PFSK-1 (cell line): ENCODE data around the gene TMEM131.

Source experiments
- FOXP2 ChIP-seq: optimal IDR thresholded peaks from 2 replicates; pipeline ENCODE3; 2011; ENCODE audit warnings: borderline replicate concordance, control low read depth, inconsistent platforms; ENCODE audit not compliant: insufficient read depth; ENCODE audit errors: extremely low read length, extremely low read depth
- POLR2AphosphoS5 ChIP-seq: IDR thresholded peaks from 2 replicates; pipeline ENCODE4 v1.6.1; 2012; ENCODE audit warnings: low read depth, mild to moderate bottlenecking, control low read depth, low read length, moderate library complexity
- REST ChIP-seq, 2 experiments: IDR thresholded peaks; 2 replicates each; pipeline versions ENCODE4 v1.6.1 to v1.8.0; 2011 to 2012; ENCODE audit warnings: low read depth in 2 of 2, low read length in 2 of 2, control low read depth in 1 of 2, inconsistent platforms in 1 of 2, mild to moderate bottlenecking in 1 of 2, moderate library complexity in 1 of 2; ENCODE audit not compliant: insufficient read depth in 1 of 2
- SIN3A ChIP-seq: IDR thresholded peaks from 2 replicates; pipeline ENCODE4 v1.6.1; 2012; ENCODE audit warnings: mild to moderate bottlenecking, low read length, moderate library complexity, borderline replicate concordance; ENCODE audit not compliant: insufficient read depth
- TAF1 ChIP-seq: IDR thresholded peaks from 2 replicates; pipeline ENCODE4 v1.6.1; 2012; ENCODE audit warnings: low read length, control low read depth, borderline replicate concordance; ENCODE audit not compliant: insufficient read depth

TMEM131 gene

DNA sequence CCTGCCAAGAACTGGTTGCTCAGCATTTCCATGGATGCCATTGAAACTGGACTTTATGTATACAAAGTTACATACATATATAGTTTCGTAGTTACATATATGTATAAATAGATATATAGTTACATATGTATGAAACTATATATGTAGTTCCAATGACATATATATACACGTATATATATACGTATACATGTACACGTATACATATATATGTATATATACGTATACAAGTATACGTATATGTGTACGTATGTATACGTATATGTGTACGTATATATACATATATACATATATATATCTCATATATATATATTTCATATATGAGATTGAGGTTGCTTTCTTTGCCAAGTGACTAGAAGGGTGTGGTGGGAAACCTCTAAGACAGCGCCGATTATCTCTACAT, 10.6 kb upstream of the TMEM131 start:
- TF ChIP-seq SIN3A (no peak), TAF1 (no peak), REST (IDR thresholded peaks at IDR 0.05; ENCODE audit: insufficient read depth in 1 of 2, low read depth in 2 of 2, low read length in 2 of 2) (no peak), FOXP2 (no peak), POLR2AphosphoS5 (no peak)

DNA sequence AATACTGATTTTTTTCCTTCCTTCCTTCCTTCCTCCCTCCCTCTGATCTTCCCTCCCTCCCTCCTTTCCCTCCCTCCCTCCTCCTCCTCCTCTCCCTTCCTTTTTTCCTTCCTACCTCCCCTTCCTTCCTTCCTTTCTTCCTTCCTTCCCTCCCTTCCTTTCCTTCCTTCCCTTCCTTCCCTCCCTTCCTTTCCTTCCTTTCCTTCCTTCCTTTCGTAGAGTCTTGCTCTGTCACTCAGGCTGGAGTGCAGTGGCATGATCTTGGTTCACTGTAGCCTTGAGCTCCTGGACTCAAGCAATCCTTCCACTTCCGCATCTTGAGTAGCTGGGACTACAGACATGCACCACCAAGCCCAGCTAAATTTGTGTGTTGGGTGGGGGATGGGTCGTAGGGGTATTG, 8.9 kb upstream of the TMEM131 start:
- TF ChIP-seq FOXP2: no peak
- no peak for TF ChIP-seq POLR2AphosphoS5
- TF ChIP-seq REST (IDR thresholded peaks at IDR 0.05; ENCODE audit: insufficient read depth in 1 of 2, low read depth in 2 of 2, low read length in 2 of 2): no peak
- no peak for TF ChIP-seq SIN3A
- TF ChIP-seq TAF1: no peak

GRCh38 chr2:98004047-98004446, 8.3 kb upstream of the TMEM131 start:
- TF ChIP-seq FOXP2: no peak
- no peak for TF ChIP-seq REST (IDR thresholded peaks at IDR 0.05; ENCODE audit: insufficient read depth in 1 of 2, low read depth in 2 of 2, low read length in 2 of 2)
- TF ChIP-seq TAF1: no peak
- TF ChIP-seq POLR2AphosphoS5: no peak
- no peak for TF ChIP-seq SIN3A

GRCh38 chr2:97999536-97999935, 3.8 kb upstream of the TMEM131 start:
- TF ChIP-seq REST (IDR thresholded peaks at IDR 0.05; ENCODE audit: insufficient read depth in 1 of 2, low read depth in 2 of 2, low read length in 2 of 2): no peak

DNA sequence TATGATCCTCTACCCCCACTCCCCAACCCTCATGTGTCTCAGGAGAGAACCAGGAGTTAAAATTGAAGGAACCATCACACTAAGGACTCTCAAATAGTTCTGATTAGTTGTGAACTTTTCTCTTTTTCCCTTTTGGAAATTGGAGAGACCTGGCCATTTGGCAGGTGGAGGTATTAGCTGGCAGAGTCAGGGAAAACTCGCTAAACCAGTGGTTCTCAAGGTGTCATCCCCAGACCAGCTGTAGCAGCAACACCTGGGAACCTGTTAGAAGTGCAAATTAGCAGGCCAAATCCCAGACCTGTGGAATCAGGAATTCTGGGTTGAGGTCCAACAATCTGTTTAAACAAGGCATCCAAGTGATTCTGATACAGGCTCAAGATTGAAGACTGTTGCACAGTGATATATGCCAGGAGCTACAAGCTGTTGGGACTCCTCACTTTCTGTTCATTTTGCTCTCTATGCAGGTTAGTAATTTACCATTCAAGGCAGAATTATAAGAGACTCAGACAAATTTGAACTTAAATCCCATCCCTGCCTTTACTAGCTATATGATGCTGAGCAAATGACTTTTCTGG, 2.8 kb upstream of the TMEM131 start:
- TF ChIP-seq REST (IDR thresholded peaks at IDR 0.05; ENCODE audit: insufficient read depth in 1 of 2, low read depth in 2 of 2, low read length in 2 of 2) (no peak), FOXP2 (no peak), SIN3A (no peak), TAF1 (no peak), POLR2AphosphoS5 (no peak)
